CD4-positive, alpha-beta T cell treated with Interleukin-15 for 4 hours (primary cell): ENCODE results near the gene PLCD1.
A peak's percentile ranks its signal among the peaks of the same experiment; 100 is the strongest.
"Not testable (repeated sequence)": the region's sequence is repeated elsewhere in the genome, so short reads cannot be mapped to it uniquely, and the experiment has no call there.

Source experiments
- DNase-seq: peaks from one replicate; pipeline ENCODE4 v3.0.0-alpha.2; 2020; ENCODE audit warnings: low spot score

The PLCD1 gene

DNA sequence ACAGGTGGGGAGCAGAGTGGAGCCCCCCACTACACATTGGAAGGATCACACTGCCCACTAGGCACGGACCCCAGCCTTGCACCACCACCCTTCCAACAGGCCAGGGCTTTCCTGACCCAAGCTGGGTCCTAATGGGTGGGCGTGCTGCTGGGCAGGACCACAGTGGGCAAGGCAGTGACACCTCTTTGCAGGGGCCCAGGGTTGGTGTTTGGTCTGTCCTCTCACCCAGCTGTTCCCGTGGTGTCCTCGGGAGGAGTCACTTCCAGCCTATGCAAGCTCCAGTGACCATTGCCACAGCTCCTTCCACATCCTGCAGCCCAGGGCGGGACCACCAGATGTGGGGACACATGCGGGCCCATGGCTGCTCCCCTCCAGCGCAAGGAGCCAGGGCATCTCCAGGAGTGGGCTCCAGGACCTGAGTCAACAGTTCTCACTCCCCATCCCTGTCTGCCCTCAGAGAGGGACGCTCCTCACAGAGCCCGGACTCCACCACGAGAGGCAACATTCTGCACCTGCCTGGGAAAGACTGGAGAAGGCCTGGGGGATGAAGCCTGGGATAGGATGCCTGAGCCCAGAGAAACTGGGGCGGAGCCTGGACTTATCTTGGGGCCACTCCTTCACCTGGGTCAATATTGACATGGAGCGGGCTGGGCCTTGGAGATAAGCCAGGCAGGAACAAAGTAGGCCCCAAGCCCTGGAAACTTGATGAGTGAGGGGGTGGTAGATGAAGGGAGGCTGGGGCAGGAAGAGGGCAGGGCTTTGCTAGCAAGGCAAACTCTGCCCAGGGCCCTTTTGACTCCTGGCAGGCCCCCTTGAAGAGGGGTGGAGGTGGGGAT, 42.7 kb downstream of the PLCD1 start:
- DNase-seq, result no peak

DNA sequence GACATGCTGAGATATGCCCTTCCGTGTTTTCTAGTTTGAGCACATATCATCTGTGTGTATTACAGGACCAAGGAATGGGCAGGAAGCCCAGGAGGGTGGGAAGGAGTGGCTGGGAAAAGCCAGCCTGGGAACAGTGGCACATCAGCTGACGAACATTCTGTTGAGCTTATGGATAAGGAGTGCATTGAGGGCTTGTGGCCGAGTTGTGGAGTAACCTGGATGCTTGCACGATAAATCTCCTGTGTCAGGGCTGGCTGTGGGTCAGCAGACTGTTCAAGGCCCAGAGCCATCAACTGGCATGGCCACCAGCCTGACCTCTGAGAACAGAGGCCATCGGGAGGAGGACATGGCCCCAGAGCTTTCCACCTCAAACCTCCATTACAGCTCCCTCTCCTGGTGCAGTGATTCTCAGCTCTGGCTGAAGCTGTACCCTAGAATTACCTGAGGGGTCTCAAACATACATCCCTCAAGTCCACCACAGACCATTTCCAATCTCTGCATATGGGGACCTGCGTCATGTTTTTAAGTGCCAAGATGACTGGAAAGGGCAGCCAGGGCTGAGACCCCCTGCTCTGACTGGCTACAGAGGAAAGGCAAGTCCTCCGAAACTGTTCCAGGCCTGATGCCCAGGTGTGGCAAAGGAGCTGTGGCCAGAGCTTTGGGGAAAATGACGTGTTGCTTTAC, 43.7 kb downstream of the PLCD1 start:
- DNase-seq, result no peak

DNA sequence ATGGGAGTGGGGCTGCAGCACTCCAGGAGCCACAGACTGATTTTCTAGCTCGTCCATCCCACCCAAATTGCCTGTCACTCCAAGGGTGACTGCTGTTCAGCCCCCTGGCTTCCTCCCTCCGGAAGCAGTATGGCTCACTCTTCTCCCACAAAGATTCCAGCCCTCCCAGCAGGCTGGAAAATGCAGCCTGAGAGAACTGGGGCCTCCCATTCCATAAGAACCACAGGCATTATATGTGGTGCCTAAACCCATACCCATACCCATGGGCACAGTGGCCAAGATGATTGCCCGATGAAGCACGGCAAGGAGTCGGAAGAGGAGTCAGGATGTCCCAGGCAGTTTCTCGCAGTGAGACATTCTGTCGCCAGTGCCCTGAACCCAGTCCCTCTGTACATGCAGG, 44.8 kb downstream of the PLCD1 start:
- no peak for DNase-seq

DNA sequence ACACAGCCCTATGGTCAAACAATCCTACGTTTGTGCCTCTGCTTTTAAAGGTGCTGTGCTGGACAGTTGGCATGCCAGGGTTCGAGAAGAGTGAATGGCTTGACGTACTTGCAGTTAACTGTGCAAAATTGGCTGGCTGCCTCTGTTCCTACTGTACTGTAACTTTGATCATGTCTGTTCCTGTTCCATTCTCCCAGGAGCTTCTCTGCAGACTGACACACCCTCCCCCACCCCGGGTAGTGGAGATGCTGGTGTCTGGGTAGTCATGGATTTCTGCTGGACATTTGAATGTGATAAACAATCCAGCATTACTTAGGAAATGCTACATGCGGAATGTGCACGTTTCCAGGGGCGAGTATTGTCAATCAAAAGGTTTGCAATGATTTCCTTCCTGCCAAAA, 45.4 kb downstream of the PLCD1 start:
- no peak for DNase-seq

DNA sequence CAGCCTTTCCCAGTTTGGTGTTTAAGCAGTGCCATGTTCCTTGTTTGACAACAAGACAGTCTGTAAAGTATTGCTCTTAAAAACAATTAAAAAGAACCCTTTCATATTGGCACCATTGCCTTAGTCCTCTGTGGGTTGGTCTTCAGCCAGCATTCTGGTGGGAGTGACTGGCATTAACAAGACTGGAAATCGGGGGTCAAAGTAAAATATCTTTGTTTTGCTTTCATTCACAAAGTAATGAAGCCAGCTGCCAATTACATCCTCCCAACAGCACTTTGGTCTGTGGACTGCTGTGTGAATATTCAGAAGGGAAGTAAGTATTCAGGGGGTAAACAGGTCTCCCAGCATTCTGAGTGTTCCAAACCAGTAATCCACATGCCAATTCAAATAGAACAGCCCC, 47.1 kb downstream of the PLCD1 start:
- no peak for DNase-seq

DNA sequence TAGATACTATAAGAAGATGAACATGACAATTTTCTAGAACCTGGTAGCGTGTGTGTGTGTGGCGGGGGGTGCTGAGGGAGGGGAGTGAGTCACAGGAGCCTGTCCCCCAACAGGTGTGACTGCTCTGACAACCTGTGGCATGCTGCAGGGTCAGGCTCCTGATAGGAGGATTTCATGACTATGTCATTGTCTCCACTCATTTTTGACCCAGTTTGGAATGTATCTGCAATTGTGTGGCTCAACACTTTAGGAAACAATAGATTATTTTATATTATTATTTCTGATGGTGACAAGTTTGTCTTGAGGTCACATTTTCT, 48.1 kb downstream of the PLCD1 start:
- no peak for DNase-seq

DNA sequence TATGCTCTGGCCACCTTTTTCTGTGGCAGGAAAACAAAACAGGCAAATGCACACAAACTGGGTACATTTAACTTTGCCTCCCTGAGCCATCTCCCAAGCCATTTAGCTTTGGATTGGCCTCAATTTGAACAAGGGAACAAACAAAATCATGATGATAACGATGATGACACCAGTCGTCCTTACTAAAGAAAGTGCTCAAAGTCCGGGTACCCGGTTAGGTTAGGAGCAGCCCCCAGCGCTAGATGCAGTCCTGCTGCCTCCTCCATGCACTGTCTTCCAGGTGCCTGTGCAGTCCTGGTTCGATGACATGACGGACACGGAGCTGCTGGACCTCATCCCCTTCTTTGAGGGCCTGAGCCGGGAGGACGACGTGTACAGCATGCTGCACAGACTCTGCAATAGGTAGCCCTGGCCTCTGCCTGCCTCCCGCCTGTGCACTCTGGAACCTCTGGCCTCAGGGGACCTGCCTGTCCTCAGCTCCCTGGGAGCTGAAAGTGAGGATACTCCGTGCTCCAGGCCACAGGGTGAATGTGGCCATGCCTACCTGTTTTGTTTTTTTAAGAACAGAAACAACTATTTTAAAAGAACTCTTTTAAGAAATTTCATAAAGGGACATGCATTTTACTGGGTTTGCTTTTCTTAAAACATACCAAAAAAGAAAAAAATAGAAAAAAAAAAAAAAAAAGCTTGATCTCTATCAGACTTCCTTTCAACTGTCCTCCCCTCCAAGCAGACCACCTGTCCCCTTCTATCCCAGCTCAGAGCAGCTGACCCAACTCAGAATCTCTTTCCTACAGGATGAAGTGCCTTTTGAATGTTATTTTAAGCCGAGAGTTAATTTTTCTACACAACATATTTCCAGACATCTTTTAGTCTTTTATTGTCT, 48.7 kb downstream of the PLCD1 start:
- DNase-seq, result no peak

DNA sequence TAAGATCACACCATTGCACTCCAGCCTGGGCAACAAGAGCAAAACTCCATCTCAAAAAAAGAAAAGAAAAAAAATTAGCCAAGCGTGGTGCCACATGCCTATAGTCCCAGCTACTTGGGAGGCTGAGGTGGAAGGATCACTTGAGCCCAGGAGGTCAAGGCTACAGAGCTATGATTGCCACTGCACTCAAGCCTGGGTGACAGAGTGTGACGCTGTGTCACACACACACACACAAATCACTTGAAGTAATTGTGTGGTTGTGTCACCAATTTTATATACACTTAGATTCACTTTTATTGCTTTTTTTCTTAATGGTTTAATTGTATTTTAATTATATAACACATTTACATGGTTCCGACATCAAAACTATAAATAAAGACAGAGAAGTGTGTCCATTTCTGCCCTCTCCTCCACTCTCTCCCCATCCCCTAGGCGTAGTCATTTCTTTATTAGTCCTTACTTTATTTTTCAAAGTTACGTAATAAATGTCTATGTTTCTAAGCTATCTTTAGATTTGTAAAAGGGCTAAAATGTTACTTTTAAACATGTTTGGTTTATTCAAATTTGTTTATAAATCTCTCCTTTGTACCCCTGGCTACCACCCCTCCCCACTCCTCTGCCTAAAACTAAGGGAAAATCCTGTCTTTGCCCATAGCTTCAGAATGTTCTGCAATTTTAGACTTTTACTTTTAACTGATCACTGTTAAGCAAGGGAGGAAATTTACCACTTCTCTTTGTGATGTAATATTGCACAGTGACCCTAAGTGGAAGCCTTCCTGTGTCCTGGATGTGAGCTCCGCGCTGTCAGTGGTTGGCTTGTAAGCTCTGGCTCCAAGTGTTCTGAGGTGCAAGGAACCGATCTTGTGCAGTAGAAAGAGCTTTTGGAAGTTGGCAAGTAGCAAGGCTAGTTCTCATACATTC, 49.6 kb downstream of the PLCD1 start:
- DNase-seq, result no peak

DNA sequence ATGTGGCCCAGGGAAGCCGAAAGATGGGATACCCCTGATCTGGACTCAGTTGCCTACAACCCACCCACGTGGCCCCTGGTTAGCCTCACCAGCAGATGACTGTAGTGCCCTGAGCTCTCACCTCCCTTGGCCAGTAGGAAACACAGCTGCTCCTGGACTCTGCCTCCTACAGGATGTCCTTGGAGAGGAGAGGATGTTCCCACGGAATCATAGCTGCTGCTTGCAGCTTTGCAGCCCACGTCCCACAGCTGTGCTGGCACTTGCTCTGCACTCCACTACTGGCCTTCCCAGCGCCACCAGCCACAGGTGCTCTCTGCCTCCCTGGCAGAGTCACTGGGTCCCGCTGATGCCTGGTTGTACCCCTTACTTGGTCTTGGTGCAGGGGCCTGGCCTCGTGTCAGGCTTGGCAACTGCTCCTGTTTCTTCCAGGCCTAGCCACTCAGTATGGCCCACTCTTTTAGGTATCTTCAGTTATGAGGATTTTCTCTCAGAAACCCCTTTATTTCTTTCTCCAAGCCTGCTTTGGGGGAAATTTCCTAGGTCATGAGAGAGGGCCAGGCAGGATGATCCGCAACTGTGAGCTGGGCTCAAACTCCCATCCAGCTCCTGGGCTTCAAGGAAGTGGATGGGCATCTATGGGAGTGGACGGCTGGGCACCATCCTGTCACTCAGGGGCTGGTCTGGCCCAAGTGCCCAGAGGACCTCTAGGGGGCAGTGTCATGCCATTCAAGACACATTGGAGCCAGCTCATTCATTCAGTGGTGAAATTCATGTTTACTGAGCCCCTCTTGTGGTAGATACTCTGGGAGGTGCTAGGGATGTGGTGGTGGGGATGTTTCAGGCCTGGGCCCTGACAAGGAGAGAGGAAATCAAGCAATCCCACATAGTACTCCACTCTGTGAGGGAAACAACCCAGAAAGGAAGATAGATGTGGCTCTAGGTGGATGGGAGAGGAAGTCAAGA, 55.0 kb downstream of the PLCD1 start:
- DNase-seq, result peak; percentile 77

DNA sequence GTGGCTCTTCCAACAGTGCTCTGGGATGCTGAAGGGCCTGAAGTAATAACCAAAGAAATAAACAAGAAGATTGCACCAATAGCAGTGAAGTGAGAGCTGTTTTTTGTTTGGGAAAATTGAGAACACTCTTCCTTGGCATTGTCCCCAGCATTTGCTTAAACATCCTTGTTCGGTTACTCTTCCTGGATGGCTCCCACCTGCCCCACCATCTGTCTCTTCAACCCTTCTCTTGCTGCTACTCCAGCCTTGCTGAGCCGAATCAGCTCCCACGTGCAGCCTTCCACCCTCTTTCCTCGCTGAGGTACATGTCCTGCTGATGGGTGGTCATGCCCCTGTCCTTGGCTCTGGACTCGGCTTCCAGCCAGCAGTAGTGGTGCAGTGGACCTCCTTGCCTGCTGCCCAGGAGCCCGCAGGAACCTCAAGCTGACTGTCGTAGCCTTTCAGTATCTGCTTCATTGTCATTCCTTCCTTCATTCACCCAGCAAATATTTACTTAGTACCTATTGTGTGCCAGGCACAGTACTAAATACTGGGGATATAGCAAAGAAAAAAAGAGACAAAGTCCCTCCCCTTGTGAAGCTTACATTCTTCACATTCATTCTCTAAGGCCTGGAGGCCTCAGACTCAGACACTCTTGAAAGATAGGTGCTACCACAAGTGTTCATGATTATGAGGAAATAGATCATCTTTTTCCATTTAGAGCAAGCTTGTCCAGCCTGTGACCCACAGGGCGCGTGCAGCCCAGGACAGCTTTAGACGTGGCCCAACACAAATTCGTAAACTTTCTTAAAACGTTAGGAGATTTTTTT, 56.0 kb downstream of the PLCD1 start:
- no peak for DNase-seq

DNA sequence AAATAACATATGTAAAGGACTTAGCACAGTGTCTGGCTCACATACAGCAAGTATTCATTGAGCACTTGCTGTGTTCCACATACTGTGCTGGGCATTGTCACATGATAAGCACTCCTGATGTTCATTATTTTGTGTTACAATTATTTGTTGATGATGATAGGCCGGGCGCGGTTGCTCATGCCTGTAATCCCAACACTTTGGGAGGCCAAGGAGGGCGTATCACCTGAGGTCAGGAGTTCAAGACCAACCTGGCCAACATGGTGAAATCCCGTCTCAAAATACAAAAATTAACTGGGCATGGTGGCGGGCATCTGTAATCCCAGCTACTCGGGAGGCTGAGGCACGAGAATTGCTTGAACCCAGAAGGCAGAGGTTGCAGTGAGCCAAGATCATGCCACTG, 57.4 kb downstream of the PLCD1 start:
- DNase-seq, result not testable (repeated sequence)

DNA sequence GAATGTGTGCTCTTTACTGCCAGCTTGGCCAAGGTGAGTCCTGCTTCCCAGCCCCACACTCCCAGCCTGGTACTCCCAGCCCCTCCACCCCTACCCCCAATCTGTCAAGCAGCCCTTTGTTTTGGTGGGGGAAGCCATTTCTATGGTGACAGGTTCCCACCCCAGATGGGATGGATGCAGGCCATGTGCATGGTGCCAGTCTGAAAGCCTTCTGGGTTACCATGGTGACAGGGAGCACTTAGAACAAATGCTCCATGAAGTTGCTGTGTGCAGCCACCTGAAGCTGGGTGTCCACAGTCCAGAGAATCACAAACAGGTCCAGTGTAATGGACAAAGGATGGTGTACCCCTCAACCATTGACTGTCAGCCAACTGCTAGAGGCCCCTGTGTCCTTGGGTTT, 58.0 kb downstream of the PLCD1 start:
- no peak for DNase-seq

DNA sequence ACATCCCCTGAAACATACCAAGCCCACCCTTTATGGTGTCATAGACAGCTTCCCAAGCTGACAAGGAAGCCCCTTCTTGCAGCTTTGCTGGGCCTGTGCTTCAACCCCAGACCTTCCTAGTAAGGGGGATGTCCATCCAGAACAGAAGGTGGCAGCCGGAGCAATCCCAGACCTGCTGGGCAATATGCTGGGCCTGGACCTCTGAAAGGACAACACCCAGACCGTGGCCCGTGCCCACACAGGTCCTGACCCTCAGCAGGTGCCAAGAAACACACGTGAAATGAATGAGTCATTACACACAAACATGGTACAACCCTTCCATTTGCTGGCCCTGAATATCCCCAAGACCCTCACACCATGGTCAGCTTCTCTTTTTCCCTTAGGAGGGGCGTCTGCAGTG, 58.6 kb downstream of the PLCD1 start:
- no peak for DNase-seq

DNA sequence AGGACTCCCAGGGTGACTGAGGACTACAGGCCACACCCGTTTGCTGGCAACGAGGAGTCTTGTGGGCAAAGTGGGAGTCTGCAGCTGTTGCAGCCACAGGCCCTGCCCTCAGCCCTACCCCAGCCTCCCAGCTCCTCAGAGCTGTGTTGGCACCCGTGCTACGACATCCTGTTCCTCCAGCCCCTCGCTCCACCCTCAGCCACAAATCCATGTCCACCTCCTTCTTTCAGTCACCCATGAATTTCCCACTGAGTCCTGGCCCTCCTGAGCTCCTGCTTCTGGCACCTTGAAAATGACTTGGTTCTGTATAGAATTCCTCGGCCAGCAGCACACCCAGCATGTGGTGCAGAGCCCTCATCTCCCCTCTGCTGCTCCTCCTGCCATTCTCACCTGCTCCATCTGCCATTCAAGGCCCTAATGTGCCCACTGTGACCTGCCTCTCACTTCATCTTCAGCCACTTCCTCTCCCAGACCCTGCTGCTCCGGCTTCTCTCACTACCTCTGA, 59.8 kb downstream of the PLCD1 start:
- DNase-seq, result no peak

DNA sequence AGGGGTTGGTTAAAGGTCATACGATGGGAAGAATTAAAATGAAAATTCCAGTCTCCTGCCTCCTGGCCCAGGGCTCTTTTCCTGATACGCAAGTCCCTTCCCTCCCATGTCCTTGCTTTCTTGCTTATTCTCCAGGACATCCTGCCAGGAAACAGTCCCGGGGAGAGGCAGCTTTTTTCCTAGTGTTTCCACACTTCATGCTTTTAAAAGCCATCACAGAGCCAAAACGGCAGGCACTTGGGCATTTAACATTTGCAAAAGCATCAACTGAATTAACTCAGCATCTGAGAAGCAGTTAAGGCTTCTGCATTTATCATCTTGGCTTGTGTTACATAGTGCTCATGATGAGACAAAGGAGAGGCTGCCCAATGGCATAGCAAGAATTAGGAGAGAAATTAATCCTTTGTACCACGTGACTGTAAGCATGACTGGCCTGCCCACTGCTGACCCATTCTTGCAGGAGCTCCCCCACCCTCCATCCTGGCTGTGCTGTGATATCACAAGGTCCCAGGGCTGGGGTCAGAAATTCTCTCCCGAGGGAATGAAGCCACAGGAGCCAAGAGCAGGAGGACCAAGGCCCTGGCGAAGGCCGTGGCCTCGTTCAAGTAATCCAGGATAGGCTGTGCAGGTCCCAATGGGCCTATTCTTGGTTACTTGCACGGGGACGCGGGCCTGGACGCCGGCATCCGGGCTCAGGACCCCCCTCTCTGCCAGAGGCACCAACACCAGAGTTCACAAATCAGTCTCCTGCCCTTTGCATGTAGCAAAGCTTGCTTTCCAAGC, 60.4 kb downstream of the PLCD1 start:
- no peak for DNase-seq

DNA sequence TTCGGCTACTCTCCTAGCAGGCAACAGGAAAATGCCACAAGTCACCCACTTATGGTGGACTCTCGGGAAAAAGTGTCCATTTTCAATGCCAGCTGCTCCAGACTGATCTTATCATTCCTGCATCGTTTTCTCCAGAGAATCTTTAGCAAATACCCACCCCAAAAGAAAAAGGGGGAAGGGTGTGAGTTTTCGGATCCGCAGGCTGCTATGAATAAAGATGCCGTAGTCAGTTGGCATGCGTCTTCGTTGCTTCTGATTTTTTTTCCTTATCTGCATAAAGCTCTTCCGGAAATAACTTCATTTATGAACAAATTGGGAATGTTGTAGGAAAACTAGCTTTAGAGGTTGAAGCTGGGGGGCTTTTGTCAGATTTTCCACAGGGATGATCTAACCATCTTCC, 61.2 kb downstream of the PLCD1 start:
- no peak for DNase-seq

DNA sequence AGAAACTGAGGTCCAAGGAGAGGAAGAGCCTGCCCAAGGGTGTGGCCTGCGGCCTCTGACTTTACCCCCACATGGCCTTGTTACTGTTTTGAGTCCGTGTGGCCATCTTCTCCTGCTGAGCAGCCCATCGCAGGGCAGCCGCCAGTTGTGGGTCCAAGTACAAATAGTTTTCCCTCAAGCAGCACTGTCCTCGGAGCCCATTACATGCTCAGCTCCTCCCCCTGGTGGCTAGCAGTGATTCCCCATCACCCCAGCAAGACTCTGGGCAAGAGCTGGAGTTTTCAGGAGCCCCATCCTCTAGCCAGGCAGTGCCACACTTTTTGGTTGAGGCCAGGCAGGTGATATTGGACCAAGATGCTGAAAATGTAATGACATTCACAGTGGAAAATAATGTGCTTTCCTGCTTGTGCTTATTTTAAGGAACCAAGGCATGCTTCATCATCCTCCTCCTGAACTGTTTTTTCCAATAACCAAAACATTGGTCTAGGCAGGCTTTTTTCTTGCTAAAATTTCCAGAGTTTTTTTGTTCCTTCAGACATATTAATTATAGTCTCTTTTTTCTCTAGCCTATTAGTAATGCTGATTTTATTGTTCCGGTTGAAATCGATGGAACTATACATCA, 62.1 kb downstream of the PLCD1 start:
- peak; percentile 52 for DNase-seq

DNA sequence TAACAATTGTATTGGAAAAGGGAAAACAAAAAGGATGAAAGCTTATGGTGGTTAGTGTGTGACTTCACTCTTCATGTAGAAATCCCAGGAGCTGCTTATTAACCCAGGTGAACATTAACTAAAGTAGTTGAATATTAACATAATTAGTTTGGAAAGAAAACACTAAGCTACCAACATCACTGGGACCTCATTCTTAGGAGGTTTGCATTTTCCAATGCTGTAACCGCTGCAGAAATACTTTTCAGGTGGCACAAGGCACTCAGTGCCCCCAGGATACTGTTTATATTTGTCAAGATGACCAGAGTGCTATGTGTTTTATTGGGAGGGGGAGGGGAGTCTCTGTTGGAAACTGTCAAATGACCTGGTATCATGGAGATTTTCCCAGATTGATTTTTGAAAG, 64.7 kb downstream of the PLCD1 start:
- DNase-seq, result no peak
